Endothelial cell (in vitro differentiated cells): Measurements from ENCODE around the gene ELOA. TPM values are rescaled to one million over a fixed set of nuclear protein-coding genes. Genes with fewer than 3 reads are reported as not detected.
"Not testable (repeated sequence)": the region's sequence is repeated elsewhere in the genome, so short reads cannot be mapped to it uniquely, and the experiment has no call there.

Source experiments
- DNase-seq: peaks from one replicate; pipeline ENCODE4 v3.0.0; 2021; ENCODE audit warnings: low spot score
- H3K27ac Mint-ChIP-seq: one replicate; pipeline ENCODE4 v1.8.0; 2021; ENCODE audit warnings: mixed read lengths, inconsistent platforms; ENCODE audit not compliant: unreplicated experiment
- H3K27me3 Mint-ChIP-seq: one replicate; pipeline ENCODE4 v1.8.0; 2021; ENCODE audit warnings: mild to moderate bottlenecking, moderate library complexity, mixed read lengths, inconsistent platforms; ENCODE audit not compliant: unreplicated experiment
- H3K36me3 Mint-ChIP-seq: one replicate; pipeline ENCODE4 v1.8.0; 2021; ENCODE audit warnings: mild to moderate bottlenecking, low read depth, mixed read lengths, inconsistent platforms; ENCODE audit not compliant: unreplicated experiment
- H3K4me1 Mint-ChIP-seq: one replicate; pipeline ENCODE4 v1.8.0; 2021; ENCODE audit warnings: mild to moderate bottlenecking, mixed read lengths, inconsistent platforms; ENCODE audit not compliant: unreplicated experiment
- H3K4me3 Mint-ChIP-seq: one replicate; pipeline ENCODE4 v1.8.0; 2021; ENCODE audit warnings: mild to moderate bottlenecking, mixed read lengths, inconsistent platforms; ENCODE audit not compliant: unreplicated experiment
- H3K9me3 Mint-ChIP-seq: one replicate; pipeline ENCODE4 v1.8.0; 2021; ENCODE audit warnings: mixed read lengths, inconsistent platforms; ENCODE audit not compliant: unreplicated experiment
- total RNA-seq: library from RNA; stranded (reverse); fragmentation: NEBNext Ultra II Directional; extraction: Animal tissue kit (Norgen Biotek cat#: 25700); gene quantifications from one replicate; pipeline ENCODE4 v1.2.1, GENCODE V29; 2021; ENCODE audit not compliant: unreplicated experiment
- TF ChIP-seq, protein P1 (sequence below): fragments of 200-600 bp; sonication (generic); IDR thresholded peaks from one replicate; pipeline ENCODE4 v1.5.0; 2021; ENCODE audit warnings: antibody characterized with exemption; ENCODE audit not compliant: unreplicated experiment

Gene ELOA
- total RNA-seq, 1 donor from 2014 or later = 54.4 TPM

- no peaks in the 10 kb centered on the region for H3K36me3 Mint-ChIP-seq
- H3K27ac Mint-ChIP-seq = no peak overlapping the region
- no peak for DNase-seq
- TF ChIP-seq, protein P1, sequence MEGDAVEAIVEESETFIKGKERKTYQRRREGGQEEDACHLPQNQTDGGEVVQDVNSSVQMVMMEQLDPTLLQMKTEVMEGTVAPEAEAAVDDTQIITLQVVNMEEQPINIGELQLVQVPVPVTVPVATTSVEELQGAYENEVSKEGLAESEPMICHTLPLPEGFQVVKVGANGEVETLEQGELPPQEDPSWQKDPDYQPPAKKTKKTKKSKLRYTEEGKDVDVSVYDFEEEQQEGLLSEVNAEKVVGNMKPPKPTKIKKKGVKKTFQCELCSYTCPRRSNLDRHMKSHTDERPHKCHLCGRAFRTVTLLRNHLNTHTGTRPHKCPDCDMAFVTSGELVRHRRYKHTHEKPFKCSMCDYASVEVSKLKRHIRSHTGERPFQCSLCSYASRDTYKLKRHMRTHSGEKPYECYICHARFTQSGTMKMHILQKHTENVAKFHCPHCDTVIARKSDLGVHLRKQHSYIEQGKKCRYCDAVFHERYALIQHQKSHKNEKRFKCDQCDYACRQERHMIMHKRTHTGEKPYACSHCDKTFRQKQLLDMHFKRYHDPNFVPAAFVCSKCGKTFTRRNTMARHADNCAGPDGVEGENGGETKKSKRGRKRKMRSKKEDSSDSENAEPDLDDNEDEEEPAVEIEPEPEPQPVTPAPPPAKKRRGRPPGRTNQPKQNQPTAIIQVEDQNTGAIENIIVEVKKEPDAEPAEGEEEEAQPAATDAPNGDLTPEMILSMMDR = no peak
- no peaks in the 10 kb centered on the region for H3K27me3 Mint-ChIP-seq
- no peak overlapping the region for H3K4me3 Mint-ChIP-seq
- peaks cover 7% of the 10 kb centered on the region for H3K4me1 Mint-ChIP-seq
- no peaks in the 10 kb centered on the region for H3K9me3 Mint-ChIP-seq
Measured at GRCh38 chr1:23722652-23723051, 20.6 kb upstream of the ELOA start.

DNA sequence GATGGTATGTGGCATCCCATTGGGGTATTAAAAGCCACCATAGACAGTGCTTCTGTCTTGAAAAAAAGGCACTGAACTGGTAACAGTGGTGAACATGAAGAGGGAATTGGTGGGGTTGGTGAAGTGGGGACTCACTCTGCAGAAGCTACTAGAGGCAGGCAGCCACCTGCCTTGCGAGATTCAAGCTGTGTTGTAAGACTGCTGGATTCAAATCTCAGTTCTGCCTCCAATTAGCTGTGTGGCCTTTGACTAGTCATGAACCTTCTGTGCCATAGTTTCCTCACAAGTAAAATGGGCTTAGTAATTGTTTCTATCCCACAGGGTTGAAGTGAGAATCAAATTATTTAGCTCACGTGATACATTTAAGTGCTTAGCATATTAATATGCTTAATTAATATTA lies 16.6 kb upstream of the ELOA start:
- Mint-ChIP-seq H3K4me3 (no peak overlapping the region), H3K9me3 (no peaks in the 10 kb centered on the region), H3K36me3 (peaks cover 3% of the 10 kb centered on the region), H3K4me1 (peaks cover 20% of the 10 kb centered on the region), H3K27ac (no peak overlapping the region), H3K27me3 (no peaks in the 10 kb centered on the region)
- DNase-seq = no peak
- TF ChIP-seq, protein P1 = no peak

- no peak overlapping the region for H3K4me3 Mint-ChIP-seq
- DNase-seq = no peak
- no peaks in the 10 kb centered on the region for H3K9me3 Mint-ChIP-seq
- no peaks in the 10 kb centered on the region for H3K27me3 Mint-ChIP-seq
- peaks cover 20% of the 10 kb centered on the region for H3K4me1 Mint-ChIP-seq
- H3K27ac Mint-ChIP-seq = peak overlapping the region; percentile 24
- H3K36me3 Mint-ChIP-seq = peaks cover 4% of the 10 kb centered on the region
- TF ChIP-seq, protein P1 = no peak
Measured at GRCh38 chr1:23727362-23727811, 15.9 kb upstream of the ELOA start.

GRCh38 chr1:23732363-23733224 lies 10.7 kb upstream of the ELOA start:
- Mint-ChIP-seq H3K9me3 (no peaks in the 10 kb centered on the region), H3K27ac (no peak overlapping the region), H3K4me3 (no peak overlapping the region), H3K27me3 (no peaks in the 10 kb centered on the region), H3K4me1 (peaks cover 14% of the 10 kb centered on the region), H3K36me3 (peaks cover 4% of the 10 kb centered on the region)
- no peak for DNase-seq
- TF ChIP-seq, protein P1 = no peak

DNA sequence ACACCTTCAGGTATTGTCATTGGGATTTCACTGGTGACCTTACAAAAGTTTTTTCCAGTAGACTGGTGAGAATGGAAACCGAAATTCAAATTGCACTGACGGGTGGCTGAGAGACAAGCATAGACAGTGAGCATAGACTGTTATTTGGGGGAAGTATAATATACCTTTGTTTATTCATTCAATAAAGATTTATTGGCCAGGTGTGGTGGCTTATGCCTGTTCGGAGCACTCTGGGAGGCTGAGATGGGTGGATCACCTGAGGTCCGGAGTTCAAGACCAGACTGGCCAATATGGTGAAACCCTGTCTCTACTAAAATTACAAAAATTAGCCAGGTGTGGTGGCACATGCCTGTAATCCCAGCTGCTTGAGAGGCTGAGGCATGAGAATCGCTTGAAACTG lies 10.0 kb upstream of the ELOA start:
- H3K27me3 Mint-ChIP-seq, DNase-seq, H3K27ac Mint-ChIP-seq, H3K9me3 Mint-ChIP-seq, H3K4me1 Mint-ChIP-seq, H3K4me3 Mint-ChIP-seq, H3K36me3 Mint-ChIP-seq: not testable (repeated sequence)
